A172 (cell line): ENCODE data around the gene REV3L. TPM values are rescaled to one million over a fixed set of nuclear protein-coding genes. Genes with fewer than 3 reads are reported as not detected.

Source experiments
- DNase-seq: peaks from one replicate; pipeline ENCODE4 v3.0.0-alpha.2; 2015; ENCODE audit warnings: low spot score
- total RNA-seq: library from RNA; depleted of rRNA; stranded (reverse); fragments of >200 nt; shearing (Covaris generic); gene quantifications from 2 replicates; pipeline ENCODE4 v1.2.3, GENCODE V29; 2014

The REV3L gene
- total RNA-seq, 1 experiment from 2014 or later = 15.3 TPM

GRCh38 chr6:111423960-111424846 is 58.8 kb downstream of the REV3L start:
- DNase-seq = no peak

DNA sequence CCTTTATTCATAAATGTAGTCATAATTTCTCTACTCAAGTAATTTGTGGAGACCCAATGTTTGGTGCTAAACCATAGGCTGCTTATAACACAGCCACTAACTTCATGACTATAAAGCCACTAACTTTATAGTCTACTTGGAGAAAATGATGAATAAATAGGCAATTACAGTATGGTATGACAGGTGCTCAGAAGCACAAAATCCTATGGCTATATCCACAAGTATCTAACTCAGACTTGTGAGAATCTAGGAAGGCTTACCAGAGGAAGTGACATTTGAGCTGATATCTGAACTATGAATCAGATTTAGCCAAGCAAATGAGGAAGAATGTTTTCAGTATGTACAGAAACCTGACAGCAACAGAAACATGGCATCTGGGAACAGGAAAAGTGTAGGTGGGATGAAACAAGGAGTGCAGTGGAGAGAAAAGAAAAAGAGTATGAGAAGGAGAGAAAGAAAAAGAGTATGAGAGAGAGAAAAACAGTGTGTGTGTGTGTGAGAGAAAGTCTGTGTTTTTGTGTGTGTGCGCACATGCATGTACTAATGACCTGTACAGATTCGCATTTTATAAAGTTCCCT is 59.9 kb downstream of the REV3L start:
- DNase-seq = no peak

DNA sequence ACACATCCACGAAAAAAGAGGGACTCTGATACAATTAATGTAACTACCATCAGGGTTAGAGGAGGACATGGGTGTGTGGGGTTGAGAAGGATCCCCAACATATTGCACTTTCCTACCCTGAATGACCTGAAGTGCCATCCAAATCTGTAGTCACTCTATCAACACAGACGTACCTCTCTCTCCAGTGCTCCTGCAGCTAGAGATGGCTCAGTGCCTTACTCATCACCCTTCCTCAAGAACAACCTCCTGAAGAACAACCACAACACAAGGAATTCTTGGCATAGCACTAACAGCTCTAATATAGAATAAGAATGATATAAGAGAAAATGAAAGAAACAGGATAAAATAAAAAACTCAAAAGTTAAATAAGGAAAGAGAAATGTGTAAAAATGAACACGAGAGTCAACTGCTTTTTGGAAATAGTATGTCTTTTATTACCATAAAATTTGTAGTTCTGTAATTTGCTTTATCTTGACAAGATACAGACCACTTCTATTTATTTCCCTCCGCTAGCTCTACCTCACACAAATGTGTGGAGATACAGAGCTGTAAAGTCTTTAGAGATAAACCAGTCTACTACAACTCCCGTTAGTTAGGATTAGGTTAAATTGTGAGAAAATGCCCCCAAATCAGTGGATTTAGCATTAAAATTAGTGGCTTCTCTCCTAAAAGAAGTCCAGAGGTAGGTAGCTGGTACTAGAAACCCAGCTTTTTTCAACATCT is 63.9 kb downstream of the REV3L start:
- DNase-seq = peak; percentile 10

- no peak for DNase-seq
These were observed 65.1 kb downstream of the REV3L start for GRCh38 chr6:111417946-111418345.

DNA sequence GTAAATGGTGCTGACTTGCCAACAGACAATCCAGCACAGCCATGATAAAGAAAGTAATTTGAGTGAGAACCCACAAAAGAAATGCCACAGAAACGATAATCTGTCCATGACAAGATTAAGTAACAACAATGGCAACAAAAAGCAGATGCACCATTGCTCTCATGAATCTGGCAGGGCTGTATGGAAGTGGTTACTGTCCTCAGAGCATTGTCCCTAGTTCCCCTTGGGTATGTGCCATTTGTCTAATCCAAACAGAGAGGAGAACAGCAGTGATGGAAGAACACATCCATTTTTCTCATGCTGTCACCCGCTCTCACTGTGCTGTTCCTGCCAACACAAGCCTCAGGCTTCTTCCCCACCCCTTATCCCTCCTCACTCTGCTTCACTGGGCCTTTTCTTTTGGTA is 65.8 kb downstream of the REV3L start:
- no peak for DNase-seq

DNA sequence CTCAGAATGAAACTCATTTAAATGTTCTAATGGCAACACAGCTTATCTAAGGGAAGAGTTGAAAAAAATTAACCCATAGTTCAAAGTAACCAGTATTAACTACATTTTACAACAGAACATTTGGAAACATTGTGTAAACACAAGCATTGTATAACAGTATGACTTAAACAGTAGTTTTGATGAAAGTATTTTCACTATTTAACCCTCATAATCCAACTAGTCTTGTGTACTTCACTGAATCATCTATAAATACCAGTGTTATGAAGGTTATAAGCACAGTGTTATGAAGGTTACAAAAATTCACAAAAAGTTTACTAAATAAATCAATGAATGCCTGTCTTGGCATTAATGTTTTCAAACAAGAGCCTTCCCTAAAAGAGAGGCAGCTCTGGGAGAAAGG is 66.5 kb downstream of the REV3L start:
- DNase-seq = no peak

DNA sequence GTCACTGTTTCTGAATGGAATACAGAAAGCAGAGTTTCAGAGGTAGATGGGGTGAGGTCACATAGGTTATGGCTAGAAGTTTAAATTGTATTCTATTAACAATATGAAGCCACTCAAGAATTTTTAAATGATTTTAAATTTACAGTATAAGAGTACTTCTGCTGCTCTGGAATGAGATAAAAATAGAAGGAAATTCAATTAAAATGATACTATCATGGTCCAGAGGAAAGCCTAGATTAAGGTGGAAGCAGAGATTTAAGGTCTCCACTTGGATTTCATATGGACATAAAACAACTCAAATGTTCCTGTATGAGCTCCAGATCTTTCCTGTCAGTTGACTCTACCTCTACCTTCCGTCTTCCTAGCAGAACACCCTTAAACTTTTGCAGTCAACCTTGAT is 68.6 kb downstream of the REV3L start:
- DNase-seq = no peak

DNA sequence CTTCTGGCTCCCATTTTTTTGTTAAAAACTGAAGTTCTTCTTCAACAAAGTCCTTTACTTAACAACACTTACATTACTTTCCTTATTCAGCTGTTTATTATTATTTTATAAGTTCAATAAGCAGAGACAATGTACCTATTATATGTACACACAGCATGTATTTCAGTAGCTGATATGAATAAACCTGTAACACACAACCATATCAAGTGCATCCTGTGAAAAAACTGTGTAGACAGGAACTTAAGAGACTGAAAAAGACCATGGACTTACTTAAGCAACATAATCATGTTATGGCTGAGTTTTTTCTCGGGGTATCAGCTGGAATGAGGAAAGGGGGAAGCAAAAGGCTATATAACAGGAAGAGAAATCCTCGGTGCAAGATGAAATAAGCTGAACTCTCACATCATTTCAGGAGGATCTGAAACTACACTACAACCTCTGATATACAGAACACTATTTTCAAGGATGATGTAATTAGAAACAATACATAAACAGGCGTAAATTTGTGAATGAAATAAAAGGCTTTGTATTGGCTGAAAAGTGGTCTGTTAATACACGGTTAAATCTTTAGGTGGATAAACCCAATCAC is 70.9 kb downstream of the REV3L start:
- no peak for DNase-seq

DNA sequence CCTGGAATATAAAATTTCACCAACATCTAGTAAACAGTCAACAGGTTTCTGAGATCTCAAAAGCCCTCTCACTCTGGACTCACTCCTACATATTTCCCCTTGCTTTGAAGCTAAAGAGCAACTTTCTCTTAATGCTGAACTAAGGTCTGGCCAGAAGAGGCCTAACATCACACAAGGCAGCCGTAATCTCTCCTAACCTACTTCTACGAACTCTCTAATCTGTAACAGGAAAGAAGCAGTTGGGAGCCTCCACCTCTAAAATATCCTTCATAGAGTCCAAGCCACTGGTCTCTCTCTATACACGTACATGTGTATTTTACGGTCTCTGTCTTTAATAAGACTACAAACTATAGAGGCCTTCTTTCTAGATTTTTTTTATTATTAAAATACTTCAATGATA is 72.0 kb downstream of the REV3L start:
- no peak for DNase-seq

DNA sequence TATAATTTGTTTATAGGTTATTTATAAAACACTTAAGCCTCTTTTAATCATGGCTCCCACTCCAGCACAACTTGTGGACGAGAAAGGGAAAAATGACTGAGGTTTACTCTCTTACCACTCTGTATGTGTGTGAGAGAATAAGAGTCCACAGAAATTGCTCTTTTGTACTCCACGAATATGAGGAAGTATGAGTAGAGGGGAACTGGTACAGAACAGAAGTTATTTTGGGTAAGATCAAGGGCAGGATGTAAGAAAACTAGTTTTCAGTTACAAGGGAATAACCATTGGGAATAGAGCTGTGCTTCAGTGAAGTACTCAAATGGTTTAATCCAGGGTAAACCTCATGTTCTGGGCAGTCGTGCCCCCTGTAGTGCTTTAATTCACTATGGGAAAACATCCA is 72.6 kb downstream of the REV3L start:
- DNase-seq = no peak

DNA sequence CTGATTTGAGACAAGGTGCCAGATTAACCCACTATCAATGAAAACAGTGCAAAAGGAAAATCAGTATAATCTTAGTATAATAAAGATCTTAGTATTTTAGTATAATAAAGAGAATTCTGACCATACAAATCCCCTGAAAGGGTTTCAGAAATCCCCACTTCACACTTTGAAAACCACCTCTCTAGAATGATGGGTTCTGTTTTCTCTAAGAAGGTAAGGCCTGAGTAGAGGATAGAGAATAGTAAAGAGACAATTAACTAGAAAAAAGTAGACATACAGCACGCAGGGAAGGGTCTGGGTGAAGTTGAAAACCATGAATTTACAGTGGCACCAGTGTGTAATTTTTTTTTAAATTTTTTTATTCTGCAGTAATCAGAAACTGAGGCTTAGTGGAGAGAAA is 73.6 kb downstream of the REV3L start:
- no peak for DNase-seq

- no peak for DNase-seq
These were observed 75.3 kb downstream of the REV3L start for GRCh38 chr6:111407686-111408085.

- DNase-seq = no peak
These were observed 76.8 kb downstream of the REV3L start for GRCh38 chr6:111406200-111406721.

DNA sequence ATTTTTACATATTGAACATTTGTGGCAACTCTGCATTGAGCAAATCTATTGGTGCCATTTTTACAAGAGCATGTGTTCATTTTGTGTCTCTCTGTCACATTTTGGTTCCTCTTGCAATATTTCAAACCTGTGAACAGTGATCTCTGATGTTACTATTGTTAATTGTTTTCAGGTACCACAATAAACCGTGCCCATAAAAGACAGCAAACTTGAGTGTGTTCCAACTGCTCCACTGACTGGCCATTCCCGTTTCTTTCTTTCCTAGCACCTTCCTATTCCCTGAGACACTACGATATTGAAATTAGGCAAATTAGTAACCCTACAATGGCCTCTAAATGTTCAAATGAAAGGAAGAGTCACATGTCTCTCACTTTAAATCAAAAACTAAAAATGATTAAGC is 79.6 kb downstream of the REV3L start:
- DNase-seq = no peak

GRCh38 chr6:111399626-111400025 is 83.4 kb downstream of the REV3L start:
- DNase-seq = no peak

DNA sequence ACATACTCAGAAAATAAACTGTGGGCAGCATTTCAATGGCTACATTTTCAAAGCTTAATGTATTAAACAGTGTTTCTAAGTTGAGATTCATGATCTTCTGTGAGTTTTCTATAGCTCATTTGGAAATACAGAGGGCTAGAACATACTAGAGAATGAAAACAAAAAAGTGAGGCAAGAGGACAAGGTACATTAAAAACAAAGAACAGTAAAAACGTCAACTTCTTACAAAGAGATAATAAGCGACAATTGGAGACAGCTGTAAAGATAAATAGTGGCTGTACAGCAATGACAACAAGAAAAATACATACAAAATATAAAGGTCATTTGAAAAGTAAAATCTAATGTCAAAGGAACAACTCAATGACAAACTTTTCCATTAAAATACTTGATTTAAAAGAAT is 94.3 kb downstream of the REV3L start:
- DNase-seq = no peak

DNA sequence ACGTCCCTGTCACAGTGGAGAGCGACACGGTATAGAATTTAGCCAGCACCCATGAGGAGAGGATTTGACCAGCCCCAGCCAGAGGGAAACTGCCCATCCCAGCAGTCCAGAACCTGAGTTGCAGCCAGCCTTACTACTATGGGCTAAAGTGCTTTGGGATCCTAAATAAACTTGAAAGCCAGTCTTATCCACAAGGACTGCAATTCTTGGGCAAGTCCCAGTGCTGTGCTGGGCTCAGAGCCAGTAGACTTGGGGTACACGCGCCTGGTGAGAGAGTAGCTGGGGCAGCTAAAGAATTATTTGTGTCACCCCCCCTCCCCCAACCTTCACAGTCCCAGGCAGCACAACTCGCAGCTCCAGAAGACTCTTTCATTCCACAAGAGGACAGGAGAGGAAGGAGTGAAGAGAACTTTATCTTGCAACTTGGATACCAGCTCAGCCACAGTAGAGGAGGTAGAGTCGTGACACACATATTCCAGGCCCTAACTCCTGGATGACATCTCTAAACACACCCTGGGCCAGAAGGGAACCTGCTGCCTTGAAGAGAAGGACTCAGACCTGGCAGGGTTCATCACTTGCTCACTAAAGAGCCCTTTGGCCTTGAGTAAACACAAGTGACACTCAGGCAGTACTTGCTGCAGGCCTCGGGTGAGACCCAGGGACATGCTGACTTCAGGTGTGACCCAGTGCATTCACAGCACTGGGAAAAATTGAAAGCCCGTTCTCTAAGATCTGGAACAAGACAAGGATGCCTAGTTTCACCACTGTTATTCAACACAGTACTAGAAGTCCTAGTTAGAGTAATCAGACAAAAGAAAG is 100.3 kb downstream of the REV3L start:
- no peak for DNase-seq

- no peak for DNase-seq
These were observed 101.3 kb downstream of the REV3L start for GRCh38 chr6:111381728-111382127.

DNA sequence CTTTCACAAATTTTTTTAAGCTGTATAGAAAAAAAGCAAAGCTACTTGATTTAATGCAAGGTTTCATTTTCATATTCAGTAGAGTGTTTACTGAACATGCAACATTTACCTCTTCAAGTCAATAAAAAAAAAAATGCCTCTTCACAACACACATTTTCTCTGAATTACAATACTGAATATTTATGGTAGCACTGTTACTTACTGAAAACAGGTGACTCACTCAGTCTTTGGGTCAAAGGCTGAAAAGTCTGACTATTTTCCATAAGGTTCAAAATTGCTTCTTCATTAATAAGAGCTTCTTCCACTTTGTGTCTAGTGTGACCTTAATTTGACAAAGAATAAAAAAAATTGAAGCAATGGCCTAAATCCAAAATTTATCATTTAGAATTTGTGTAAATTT is 101.9 kb downstream of the REV3L start:
- no peak for DNase-seq

DNA sequence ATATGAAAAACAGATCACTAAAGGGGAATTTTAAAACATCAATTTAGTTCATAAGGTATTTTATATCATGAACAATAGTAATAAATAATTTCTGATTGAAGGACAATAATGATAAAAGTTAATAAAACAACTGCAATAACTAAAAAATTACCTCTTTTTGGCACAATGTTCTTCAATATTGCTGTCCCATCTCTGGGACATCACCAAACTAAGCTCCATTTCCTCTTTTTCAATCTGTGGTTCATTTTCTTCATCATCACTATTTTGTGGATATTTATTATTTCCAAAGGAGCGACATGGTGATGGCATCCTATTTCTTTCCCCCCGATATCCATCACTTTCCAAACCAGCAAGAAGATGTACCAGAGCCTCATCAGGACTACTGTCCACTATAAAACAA is 103.2 kb downstream of the REV3L start:
- DNase-seq = no peak

DNA sequence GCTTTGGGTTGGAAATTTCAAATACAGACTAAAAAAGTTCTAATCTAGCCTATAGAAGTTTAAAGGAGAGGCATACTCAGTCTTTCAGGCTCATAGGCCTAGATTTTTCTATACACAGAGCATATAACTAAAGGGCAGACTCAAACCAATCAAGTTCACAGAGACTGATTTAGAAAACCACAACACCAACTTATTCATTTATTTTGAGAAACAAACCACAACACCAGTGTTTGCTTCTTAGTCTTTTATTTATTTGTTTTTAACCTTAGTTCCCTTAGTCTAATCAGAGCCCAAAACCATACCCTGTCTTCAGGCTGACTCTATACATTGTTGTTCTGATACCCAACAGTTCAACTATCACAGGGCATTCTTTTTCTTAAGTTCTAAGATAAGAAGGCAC is 103.7 kb downstream of the REV3L start:
- no peak for DNase-seq
